ENCODE data around the gene ATP5F1E.
"Not testable (repeated sequence)": the region's sequence is repeated elsewhere in the genome, so short reads cannot be mapped to it uniquely, and the experiment has no call there.

The ATP5F1E gene

GRCh38 chr20:58986968-58987517, 45.1 kb downstream of the ATP5F1E start:
- peak; percentile 94 for DNase-seq

- no peak for DNase-seq
Observed at GRCh38 chr20:58986286-58986967, 45.7 kb downstream of the ATP5F1E start.

GRCh38 chr20:58985656-58986055, 46.5 kb downstream of the ATP5F1E start:
- DNase-seq: no peak

- DNase-seq: no peak
Observed at GRCh38 chr20:58984691-58985090, 47.4 kb downstream of the ATP5F1E start.

- DNase-seq: not testable (repeated sequence)
Observed at GRCh38 chr20:58983115-58983468, 49.0 kb downstream of the ATP5F1E start.

- DNase-seq: peak; percentile 32
Observed at GRCh38 chr20:58982406-58983114, 49.6 kb downstream of the ATP5F1E start.

GRCh38 chr20:58981628-58982364, 50.3 kb downstream of the ATP5F1E start:
- peak; percentile 45 for DNase-seq

GRCh38 chr20:58980711-58981627, 51.2 kb downstream of the ATP5F1E start, which contains the start of gene NELFCD:
Gene NELFCD, plus strand, starts transcription at chr20:58981256. Its CDS starts 54 bp downstream, at chr20:58981310.
- DNase-seq: peak; percentile 96

- DNase-seq: peak; percentile 82
Observed at GRCh38 chr20:58978351-58979190, 53.6 kb downstream of the ATP5F1E start.

- DNase-seq: no peak
Observed at GRCh38 chr20:58976061-58976730, 55.9 kb downstream of the ATP5F1E start.
